Erythroblast (primary cell): Measurements from ENCODE around the gene CNGB1.
"Not testable (repeated sequence)": the region's sequence is repeated elsewhere in the genome, so short reads cannot be mapped to it uniquely, and the experiment has no call there.

ENCODE experiments used
- GATA1 ChIP-seq: IDR thresholded peaks from 2 replicates; pipeline ENCODE4 v1.6.1; 2011; ENCODE audit warnings: low read depth, mild to moderate bottlenecking, control low read depth, low read length, moderate library complexity
- POLR2A ChIP-seq: IDR thresholded peaks from 2 replicates; pipeline ENCODE4 v1.6.1; 2011; ENCODE audit warnings: mild to moderate bottlenecking, low read length

DNA sequence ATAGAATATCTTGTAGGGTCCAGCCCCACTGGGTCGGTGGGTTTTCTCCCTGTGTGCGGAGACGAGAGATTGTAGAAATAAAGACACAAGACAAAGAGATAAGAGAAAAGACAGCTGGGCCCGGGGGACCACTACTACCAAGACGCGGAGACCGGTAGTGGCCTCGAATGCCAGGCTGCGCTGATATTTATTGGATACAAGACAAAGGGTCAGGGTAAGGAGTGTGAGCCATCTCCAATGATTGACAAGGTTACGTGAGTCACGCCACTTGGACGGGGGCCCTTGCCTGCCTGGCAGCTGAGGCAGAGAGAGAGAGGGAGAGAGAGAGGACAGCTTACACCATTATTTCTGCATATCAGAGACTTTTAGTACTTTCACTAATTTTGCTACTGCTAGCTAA is 33.8 kb upstream of the CNGB1 start:
- not testable (repeated sequence) for TF ChIP-seq POLR2A, GATA1
